ENCODE data around the gene PRKACB. TPM values are rescaled to one million over a fixed set of nuclear protein-coding genes. Genes with fewer than 3 reads are reported as not detected.

PRKACB gene
- total and polyA plus RNA-seq, 2 of the 8 experiments (the other 6 are each of a cell fraction or from before 2014, with no cell fraction given): 7.8 to 31.0 TPM

DNA sequence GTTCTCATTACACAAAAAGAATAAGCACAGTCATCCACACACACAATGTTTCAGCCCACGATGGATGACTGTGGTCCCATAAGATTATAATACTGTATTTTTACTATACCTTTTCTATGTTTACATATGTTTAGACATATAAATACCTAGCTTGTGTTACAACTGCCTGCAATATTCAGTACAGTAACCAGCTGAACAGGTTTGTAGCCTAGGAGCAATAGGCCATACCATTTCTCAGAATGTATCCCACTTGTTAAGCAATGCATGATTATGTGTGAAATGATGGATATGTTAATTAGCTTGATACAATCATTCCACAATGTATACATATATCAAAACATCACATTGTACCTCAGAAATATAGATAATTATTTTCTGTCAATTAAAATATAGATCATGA, 124.3 kb downstream of the PRKACB start:
- H4K5ac ChIP-seq (ENCODE audit: insufficient read length, low read depth, low read length): no peak overlapping the region
- H2BK5ac ChIP-seq (ENCODE audit: low read depth, low read length): no peak overlapping the region
- no peak overlapping the region for H3K23ac ChIP-seq (ENCODE audit: insufficient read length)
- H3K18ac ChIP-seq (ENCODE audit: extremely low read depth, low read length): no peak overlapping the region
- H2BK120ac ChIP-seq (replicated peaks; ENCODE audit: low read depth, low read length): no peak overlapping the region
- no peaks in the 10 kb centered on the region for H3K79me2 ChIP-seq (ENCODE audit: control insufficient read depth in 1 of 2, insufficient read depth in 2 of 2, low read length in 2 of 2)
- no peaks in the 10 kb centered on the region for H4K20me1 ChIP-seq (replicated peaks in 1 of 2; ENCODE audit: control insufficient read depth in 1 of 2, insufficient read depth in 2 of 2, low read length in 2 of 2)
- H3K36me3 ChIP-seq (ENCODE audit: control insufficient read depth in 2 of 4, insufficient read depth in 4 of 4, low read length in 3 of 4): no peaks in the 10 kb centered on the region
- H3K4me3 ChIP-seq (ENCODE audit: extremely low read depth in 1 of 4, insufficient read depth in 2 of 4, low read depth in 3 of 4, low read length in 4 of 4): no peak overlapping the region
- no peak overlapping the region for H2BK12ac ChIP-seq (ENCODE audit: low read depth, low read length)
- H2AK5ac ChIP-seq (ENCODE audit: low read depth, low read length): no peak overlapping the region
- ChIA-PET POLR2A (ENCODE audit: partially characterized antibody) (no interaction called here), CTCF (ENCODE audit: partially characterized antibody) (no interaction called here)
- FAIRE-seq: no peak
- TF ChIP-seq RAD21 (IDR thresholded peaks at IDR 0.05 in 1 of 2, conservative IDR thresholded peaks at IDR 0.05 in 1 of 2; ENCODE audit: low read depth in 2 of 2, low read length in 2 of 2) (no peak), YY1 (IDR thresholded peaks at IDR 0.05; ENCODE audit: low read depth, low read length) (no peak), CREB1 (IDR thresholded peaks at IDR 0.05) (no peak), PHF8 (conservative IDR thresholded peaks at IDR 0.05; ENCODE audit: low read depth, low read length) (no peak), POLR2AphosphoS5 (IDR thresholded peaks at IDR 0.05; ENCODE audit: low read depth, low read length) (no peak), BCL11A (IDR thresholded peaks at IDR 0.05; ENCODE audit: low read depth in 2 of 2, low read length in 2 of 2) (no peak), CHD1 (IDR thresholded peaks at IDR 0.05; ENCODE audit: low read depth, low read length) (no peak), KDM1A (IDR thresholded peaks at IDR 0.05; ENCODE audit: borderline replicate concordance, low read length) (no peak)
- TF ChIP-seq, protein P1, sequence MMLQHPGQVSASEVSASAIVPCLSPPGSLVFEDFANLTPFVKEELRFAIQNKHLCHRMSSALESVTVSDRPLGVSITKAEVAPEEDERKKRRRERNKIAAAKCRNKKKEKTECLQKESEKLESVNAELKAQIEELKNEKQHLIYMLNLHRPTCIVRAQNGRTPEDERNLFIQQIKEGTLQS (IDR thresholded peaks at IDR 0.05; ENCODE audit: insufficient read depth, low read depth, low read length): no peak
- no peak overlapping the region for H3K14ac ChIP-seq (ENCODE audit: insufficient read length)
- H3K4me1 ChIP-seq (replicated peaks in 1 of 4; ENCODE audit: control insufficient read depth in 3 of 4, insufficient read depth in 4 of 4, low read length in 3 of 4): peaks cover 0 to 11% (median 2%) of the 10 kb centered on the region in 4 experiments; a peak in 3 of 7 replicates
- H3K4me2 ChIP-seq (ENCODE audit: insufficient read depth in 1 of 2, low read depth in 2 of 2, low read length in 2 of 2): no peak overlapping the region
- no peak overlapping the region for H2AFZ ChIP-seq (ENCODE audit: low read length)
- H3K9ac ChIP-seq (replicated peaks in 1 of 4; ENCODE audit: extremely low read depth in 1 of 4, low read depth in 3 of 4, low read length in 3 of 4): no peak overlapping the region
- no peak overlapping the region for H3K4ac ChIP-seq (replicated peaks; ENCODE audit: insufficient read length, low read depth, low read length)
- no peak overlapping the region for H3K56ac ChIP-seq (replicated peaks; ENCODE audit: insufficient read length, low read depth, low read length)
- H3K23me2 ChIP-seq (ENCODE audit: low read depth, low read length): no peaks in the 10 kb centered on the region; the same call in 1 of the 2 replicates
- no peak overlapping the region for H4K8ac ChIP-seq (ENCODE audit: extremely low read depth, insufficient read depth, low read length)
- no peak for DNase-seq (ENCODE audit: low read depth in 1 of 2, low spot score in 2 of 2)
- H3K9me3 ChIP-seq (ENCODE audit: insufficient read depth in 2 of 2, low read depth in 1 of 2, low read length in 1 of 2): no peaks in the 10 kb centered on the region
- no peaks in the 10 kb centered on the region for H3K79me1 ChIP-seq (ENCODE audit: low read depth, low read length)
- no peak overlapping the region for H3K27ac ChIP-seq (ENCODE audit: low read depth, low read length)
- H3K27me3 ChIP-seq (replicated peaks in 1 of 4; ENCODE audit: control insufficient read depth in 3 of 4, extremely low read depth in 1 of 4, insufficient read depth in 3 of 4, low read length in 3 of 4): no peaks in the 10 kb centered on the region
- no peak overlapping the region for H2BK15ac ChIP-seq (ENCODE audit: low read length)
- no peak overlapping the region for H2BK20ac ChIP-seq (ENCODE audit: low read length)
- 96% methylated on average over 1 of the region's 1 CpG; no CpG with 5 or more reads in 1 of the 2 experiments for WGBS, 2 experiments (ENCODE audit: extremely low coverage in 1 of 2, insufficient coverage in 1 of 2, insufficient read length in 1 of 2, insufficient replicate concordance in 2 of 2, low coverage in 1 of 2, low lambda C conversion rate in 2 of 2, missing lambda C conversion rate in 1 of 2)
- no peak overlapping the region for H4K91ac ChIP-seq (replicated peaks; ENCODE audit: insufficient read length, low read length)

All from H1 (cell line).